Lower lobe of right lung (tissue), 2 donors: ENCODE data around the gene COMP. TPM values are rescaled to one million over a fixed set of nuclear protein-coding genes. Genes with fewer than 3 reads are reported as not detected.

Experiments
- ATAC-seq, 2 donors: fragments of 200-7000 bp; cut with Tn5 transposase; one replicate each; pipeline ENCODE4 v1.9.1; 2020 to 2022; ENCODE audit warnings: mild to moderate bottlenecking in 2 of 2, moderate library complexity in 2 of 2
- DNase-seq: peaks from one replicate; pipeline ENCODE4 v3.0.0-alpha.2; 2020
- H3K27ac ChIP-seq: fragments of 200-600 bp; one replicate; pipeline ENCODE4 v1.8.0; 2022
- H3K27me3 ChIP-seq: fragments of 200-600 bp; one replicate; pipeline ENCODE4 v1.8.0; 2022; ENCODE audit warnings: low read depth
- H3K36me3 ChIP-seq: fragments of 200-600 bp; one replicate; pipeline ENCODE4 v1.8.0; 2022; ENCODE audit warnings: mild to moderate bottlenecking
- H3K4me1 ChIP-seq: fragments of 200-600 bp; one replicate; pipeline ENCODE4 v1.8.0; 2022
- H3K4me3 ChIP-seq: fragments of 200-600 bp; one replicate; pipeline ENCODE4 v1.8.0; 2022; ENCODE audit warnings: mild to moderate bottlenecking
- H3K9me3 ChIP-seq: fragments of 200-600 bp; one replicate; pipeline ENCODE4 v1.8.0; 2022
- intact Hi-C: fragments of 100-400 bp; cut with DNase I; formaldehyde crosslinking; loops from one replicate; pipeline ENCODE4 v1.11.0; 2022
- total RNA-seq: library from RNA; stranded (reverse); fragmentation: NEBNext Ultra II Directional; extraction: Animal tissue kit (Norgen Biotek cat#: 25700); gene quantifications from one replicate; pipeline ENCODE4 v1.2.1, GENCODE V29; 2021
- TF ChIP-seq, protein P1 (sequence below): fragments of 200-600 bp; IDR thresholded peaks from one replicate; pipeline ENCODE4 v1.8.0; 2022; ENCODE audit warnings: antibody characterized with exemption, mild to moderate bottlenecking
- donor health status: DM: no; HTN: yes; CAD: no; lungs with severe emphysema.

Gene COMP
- total RNA-seq, 1 donor from 2014 or later, result 2.3 TPM

GRCh38 chr19:18774107-18774506 lies 17.0 kb downstream of the COMP start:
- Histone ChIP-seq H3K4me1 (no peaks in the 10 kb centered on the region), H3K27me3 (no peaks in the 10 kb centered on the region), H3K27ac (no peak overlapping the region), H3K4me3 (no peak overlapping the region), H3K9me3 (no peaks in the 10 kb centered on the region), H3K36me3 (no peaks in the 10 kb centered on the region)
- intact Hi-C loops, result no loop called here
- no peak for ATAC-seq
- TF ChIP-seq, protein P1, sequence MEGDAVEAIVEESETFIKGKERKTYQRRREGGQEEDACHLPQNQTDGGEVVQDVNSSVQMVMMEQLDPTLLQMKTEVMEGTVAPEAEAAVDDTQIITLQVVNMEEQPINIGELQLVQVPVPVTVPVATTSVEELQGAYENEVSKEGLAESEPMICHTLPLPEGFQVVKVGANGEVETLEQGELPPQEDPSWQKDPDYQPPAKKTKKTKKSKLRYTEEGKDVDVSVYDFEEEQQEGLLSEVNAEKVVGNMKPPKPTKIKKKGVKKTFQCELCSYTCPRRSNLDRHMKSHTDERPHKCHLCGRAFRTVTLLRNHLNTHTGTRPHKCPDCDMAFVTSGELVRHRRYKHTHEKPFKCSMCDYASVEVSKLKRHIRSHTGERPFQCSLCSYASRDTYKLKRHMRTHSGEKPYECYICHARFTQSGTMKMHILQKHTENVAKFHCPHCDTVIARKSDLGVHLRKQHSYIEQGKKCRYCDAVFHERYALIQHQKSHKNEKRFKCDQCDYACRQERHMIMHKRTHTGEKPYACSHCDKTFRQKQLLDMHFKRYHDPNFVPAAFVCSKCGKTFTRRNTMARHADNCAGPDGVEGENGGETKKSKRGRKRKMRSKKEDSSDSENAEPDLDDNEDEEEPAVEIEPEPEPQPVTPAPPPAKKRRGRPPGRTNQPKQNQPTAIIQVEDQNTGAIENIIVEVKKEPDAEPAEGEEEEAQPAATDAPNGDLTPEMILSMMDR, result no peak
- no peak for DNase-seq

DNA sequence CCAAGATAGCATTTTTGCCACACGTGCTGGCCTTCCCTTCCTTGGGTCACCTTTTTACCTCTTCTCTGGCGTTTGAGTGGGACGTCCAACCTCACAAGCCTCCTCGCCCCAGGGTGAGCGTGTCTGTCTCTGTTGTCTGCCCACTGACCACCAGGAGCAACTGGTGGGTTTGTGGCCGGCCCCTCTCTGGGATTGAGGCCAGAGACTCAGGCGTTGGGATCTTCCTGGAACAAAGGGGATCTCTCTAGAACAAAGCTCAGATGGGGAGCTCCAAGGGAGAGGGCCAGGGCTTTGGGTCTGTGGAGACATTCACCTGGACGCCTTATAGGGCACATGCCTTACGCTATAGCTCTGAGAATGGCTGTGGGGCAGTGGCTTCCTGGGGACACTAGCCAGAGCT lies 17.4 kb downstream of the COMP start:
- ATAC-seq, result no peak
- Histone ChIP-seq H3K36me3 (no peaks in the 10 kb centered on the region), H3K9me3 (no peaks in the 10 kb centered on the region), H3K4me1 (peaks cover 4% of the 10 kb centered on the region), H3K27me3 (no peaks in the 10 kb centered on the region), H3K4me3 (no peak overlapping the region), H3K27ac (no peak overlapping the region)
- TF ChIP-seq, protein P1, result no peak
- intact Hi-C loops, result no loop called here
- DNase-seq, result no peak

GRCh38 chr19:18772620-18773587 lies 18.2 kb downstream of the COMP start:
- TF ChIP-seq, protein P1, result no peak
- intact Hi-C loops, result no loop called here
- ATAC-seq, result no peak
- H3K4me1 ChIP-seq, result peaks cover 4% of the 10 kb centered on the region
- no peak for DNase-seq
- H3K36me3 ChIP-seq, result no peaks in the 10 kb centered on the region
- no peaks in the 10 kb centered on the region for H3K27me3 ChIP-seq
- no peaks in the 10 kb centered on the region for H3K9me3 ChIP-seq
- H3K27ac ChIP-seq, result no peak overlapping the region
- no peak overlapping the region for H3K4me3 ChIP-seq

DNA sequence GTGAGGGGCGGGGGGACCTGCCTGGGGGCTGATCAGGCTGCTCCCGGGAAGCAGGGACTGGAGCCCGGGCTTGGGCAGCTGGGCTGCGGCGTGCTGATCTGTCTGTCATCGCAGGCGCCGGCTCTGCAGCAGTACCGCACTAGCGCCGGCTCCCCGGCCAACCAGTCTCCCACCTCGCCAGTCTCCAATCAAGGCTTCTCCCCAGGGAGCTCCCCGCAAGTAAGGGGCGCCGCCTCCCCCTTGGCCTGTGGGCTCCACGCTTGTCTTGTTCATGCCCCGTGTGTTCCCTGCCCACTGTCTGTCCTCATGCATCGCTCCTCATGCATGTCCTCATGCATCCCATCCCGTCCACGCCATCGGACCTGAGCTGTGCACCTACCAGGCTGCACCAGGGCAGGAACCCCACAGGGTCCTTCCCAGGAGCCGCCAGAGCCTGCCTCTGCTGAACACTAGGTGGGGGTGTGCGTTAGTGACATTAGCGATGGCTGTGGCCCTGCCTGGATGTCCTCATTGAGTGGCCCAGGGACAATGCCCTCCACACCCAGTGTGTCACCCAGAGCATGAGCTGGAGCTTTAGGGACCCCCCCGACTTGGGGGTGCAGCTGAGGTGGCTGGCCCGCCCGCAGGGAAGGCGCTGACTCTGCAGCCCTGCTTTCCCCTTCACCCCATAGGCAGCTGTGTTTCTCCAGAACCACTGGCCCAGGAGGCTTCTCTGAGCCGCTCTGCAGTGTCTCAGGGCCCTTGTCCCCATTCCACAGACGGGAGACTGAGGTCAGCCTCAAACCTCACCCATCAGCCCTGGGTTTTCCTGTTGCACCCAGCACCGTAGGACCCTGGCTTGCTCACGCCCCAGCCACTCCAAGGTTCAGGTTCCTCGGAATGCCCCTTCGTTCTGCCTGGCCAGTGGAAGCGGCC lies 19.5 kb downstream of the COMP start:
- DNase-seq (no peak), ATAC-seq (no peak)
- intact Hi-C loops, result no loop called here
- H3K27ac ChIP-seq, result no peak overlapping the region
- H3K36me3 ChIP-seq, result no peaks in the 10 kb centered on the region
- H3K9me3 ChIP-seq, result no peaks in the 10 kb centered on the region
- no peaks in the 10 kb centered on the region for H3K27me3 ChIP-seq
- TF ChIP-seq, protein P1, result no peak
- peaks cover 4% of the 10 kb centered on the region for H3K4me1 ChIP-seq
- no peak overlapping the region for H3K4me3 ChIP-seq

GRCh38 chr19:18770663-18771327 lies 20.3 kb downstream of the COMP start:
- Histone ChIP-seq H3K36me3 (no peaks in the 10 kb centered on the region), H3K27me3 (no peaks in the 10 kb centered on the region), H3K4me1 (peaks cover 4% of the 10 kb centered on the region), H3K27ac (no peak overlapping the region), H3K4me3 (no peak overlapping the region), H3K9me3 (no peaks in the 10 kb centered on the region)
- intact Hi-C loops, result no loop called here
- DNase-seq (no peak), ATAC-seq (no peak)
- TF ChIP-seq, protein P1, result no peak
